GM21528 (cell line): ENCODE measurements around the gene GFPT1.
"Not testable (repeated sequence)": the region's sequence is repeated elsewhere in the genome, so short reads cannot be mapped to it uniquely, and the experiment has no call there.

ENCODE experiments used
- ATAC-seq: cut with Tn5 transposase; IDR thresholded peaks from one replicate; pipeline ENCODE4 v1.9.1; 2021; ENCODE audit warnings: mild to moderate bottlenecking, moderate library complexity; ENCODE audit not compliant: unreplicated experiment, low FRiP score

The GFPT1 gene

DNA sequence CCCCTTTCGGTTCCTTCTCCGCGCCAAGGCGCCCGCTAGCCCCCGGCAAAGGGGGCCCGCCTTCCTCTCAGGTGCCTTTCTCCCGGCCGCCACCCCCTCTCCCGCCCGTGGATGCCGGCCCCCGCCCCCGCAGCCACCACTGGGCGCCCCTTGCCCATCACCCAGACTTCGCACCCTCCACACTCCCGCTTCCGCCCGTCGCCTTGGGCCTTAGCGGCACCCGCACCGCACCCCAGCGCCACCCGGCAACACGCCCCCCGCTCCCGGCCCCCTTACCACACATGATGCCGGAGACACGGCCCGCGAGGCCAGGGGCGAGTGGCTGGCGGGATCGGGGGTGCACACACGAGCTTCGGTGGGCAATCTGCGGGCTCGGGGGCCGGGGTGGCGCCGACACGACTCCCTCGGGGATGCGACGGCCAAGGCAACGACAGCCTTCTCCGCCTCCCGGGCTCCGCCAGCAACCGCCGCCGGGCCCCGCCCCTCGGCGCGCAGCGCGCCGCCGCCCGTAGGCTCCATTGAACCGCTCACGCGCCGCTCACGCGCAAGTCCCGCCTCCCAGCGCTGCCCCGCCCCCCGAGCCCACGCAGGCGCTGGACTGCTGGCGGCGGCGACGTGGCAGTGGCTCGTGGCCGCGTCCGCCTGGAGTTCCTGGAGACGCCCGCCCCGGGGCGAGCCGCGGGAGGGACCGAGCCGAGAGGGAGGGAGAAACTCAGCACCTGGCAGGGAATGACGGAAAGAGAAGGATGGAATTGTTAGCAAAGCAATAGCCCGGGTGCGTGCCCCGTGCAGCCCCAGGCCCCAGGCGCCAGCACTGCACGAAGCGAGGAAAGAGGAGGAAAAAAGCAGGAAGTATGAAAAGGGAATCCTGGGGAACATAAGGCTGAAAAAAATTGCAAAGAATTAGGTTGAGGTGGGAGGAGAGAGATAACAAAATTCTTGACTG lies at the start of gene GFPT1:
GFPT1 (minus strand) TSS at position 439 of the 946 bp plus-strand sequence; CDS start at position 283, 156 bp downstream.
- ATAC-seq, result peak; percentile 87

DNA sequence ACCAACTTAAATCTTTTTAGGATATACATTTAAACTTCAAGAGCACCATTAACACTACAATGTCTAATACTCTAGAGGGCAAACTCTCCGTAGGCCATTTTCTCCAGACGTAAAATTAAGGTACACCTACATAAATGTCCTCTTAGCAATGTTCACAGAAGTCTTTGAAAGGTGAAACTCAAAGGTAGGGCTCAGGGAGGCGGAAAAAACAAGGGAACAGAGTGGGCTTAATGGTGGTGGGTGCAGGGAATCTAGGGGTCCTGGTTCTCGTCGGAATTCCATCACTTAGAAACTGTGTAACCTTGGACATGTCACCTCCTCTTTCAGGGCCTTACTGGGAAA lies 49.5 kb upstream of the GFPT1 start:
- ATAC-seq, result peak; percentile 5

DNA sequence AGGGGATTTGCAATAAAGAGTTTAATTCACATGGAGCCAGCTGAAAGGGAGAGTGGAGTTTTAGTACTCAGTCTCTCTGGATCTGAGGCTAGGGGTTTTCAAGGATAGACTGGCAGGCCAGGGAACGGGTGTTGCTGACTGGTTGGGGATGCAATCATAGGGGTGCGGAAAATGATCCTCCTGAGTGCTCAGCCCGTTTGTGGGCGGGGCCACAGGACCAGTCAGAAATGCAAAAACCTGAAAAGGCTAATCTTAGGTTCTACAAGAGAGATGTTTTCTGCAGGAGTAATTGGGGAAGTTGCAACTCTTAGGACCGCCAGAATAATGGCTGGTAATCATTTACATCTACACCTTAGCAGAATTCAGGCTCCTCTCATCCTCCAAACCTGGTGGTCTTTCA lies 47.7 kb upstream of the GFPT1 start:
- no peak for ATAC-seq

DNA sequence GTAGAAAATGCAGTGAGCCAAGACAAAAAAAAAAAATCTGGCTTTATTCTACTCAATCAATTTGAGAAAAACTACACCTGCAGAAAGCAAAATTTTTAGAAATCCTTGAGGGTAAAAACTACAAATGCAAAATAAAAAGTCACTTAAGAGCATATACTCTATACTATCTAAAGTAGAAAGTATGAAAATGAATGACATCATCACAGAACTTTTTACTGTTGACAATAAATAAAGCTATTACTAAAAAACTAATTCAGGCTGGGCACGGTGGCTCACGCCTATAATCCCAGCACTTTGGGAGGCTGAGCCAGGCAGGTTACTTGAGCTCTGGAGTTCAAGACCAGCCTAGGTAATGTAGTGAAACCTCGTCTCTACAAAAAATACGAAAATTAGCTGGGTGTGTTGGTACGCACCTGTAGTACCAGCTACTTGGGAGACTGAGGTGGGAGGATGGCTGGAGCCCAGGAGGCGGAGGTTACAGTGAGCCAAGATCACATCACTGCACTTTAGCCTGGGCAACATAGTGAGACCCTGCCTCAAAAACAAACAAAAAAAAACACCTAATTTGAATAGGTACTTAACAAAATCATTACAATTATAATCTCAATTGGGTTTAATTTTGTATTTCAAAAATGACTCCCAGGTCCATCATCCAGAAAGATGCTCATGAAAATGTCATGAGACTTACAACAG lies 42.6 kb upstream of the GFPT1 start:
- ATAC-seq, result no peak

DNA sequence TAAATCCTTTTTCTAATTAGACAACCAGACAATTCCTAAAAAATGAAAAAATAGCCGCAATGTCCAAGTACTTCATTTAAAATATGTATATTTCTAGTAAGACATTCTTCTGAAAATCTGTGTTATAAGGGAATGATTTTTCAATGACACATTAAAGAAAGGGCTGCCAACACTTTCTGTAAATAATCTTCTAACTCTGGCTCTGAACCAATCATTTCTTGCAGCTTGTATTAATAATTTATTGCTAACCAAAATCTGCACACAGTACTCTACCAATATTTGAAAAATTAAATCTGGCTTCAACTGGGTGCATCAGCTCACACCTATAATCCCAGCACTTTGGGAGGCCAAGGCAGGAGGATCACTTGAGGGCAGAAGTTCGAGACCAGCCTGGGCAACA lies 42.0 kb upstream of the GFPT1 start:
- no peak for ATAC-seq

DNA sequence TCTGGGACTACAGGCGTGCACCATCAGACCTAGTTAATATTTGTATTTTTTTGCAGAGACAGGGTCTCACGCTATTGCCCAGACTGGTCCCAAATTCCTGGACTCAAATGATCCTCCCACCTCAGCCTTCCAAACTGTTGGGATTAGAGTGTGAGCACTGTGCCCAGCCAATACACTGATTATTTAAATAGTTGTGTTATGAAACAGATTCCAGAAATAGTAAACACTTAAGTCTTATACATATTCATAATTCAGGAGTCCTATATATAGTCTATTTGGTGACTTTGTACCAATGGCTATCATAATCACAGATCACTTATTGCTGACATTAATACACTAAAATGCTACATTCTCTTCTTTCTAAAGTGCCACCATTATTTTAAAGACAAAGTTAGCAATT lies 37.4 kb upstream of the GFPT1 start:
- no peak for ATAC-seq

DNA sequence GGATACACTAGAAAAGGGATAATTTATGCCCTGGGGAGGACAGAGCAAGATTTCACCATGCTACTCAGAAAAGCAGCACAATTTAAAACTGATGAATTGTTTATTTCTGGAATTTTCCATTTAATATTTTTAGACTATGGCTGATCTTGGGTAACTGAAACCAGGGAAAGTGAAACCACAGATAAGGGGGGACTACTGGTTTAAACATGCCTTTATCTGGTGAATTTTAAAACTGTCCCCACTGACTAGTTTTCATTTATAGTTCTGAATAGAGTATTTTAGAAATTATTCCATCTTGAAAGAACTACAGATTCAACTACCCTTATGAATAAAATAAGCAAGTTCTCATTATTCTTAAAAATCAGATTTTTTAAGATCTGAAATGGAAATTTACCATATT lies 35.2 kb upstream of the GFPT1 start:
- ATAC-seq, result no peak

DNA sequence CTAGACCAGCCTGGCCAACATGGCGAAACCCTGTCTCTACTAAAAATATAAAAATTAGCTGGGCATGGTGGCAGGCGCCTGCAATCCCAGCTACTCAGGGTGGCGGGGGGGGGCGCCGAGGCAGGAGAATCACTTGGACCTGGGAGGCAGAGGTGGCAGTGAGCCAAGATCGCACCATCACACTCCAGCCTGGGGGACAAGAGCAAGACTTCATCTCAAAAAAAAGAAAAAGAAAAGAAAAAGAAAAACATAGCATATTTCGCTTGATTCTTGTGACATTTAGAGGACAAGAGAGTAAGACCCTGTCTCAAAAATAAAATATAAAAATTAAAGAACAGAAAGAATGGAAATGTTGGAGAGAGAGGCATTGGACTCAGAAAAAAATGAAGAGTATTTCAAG lies 32.1 kb upstream of the GFPT1 start:
- not testable (repeated sequence) for ATAC-seq

DNA sequence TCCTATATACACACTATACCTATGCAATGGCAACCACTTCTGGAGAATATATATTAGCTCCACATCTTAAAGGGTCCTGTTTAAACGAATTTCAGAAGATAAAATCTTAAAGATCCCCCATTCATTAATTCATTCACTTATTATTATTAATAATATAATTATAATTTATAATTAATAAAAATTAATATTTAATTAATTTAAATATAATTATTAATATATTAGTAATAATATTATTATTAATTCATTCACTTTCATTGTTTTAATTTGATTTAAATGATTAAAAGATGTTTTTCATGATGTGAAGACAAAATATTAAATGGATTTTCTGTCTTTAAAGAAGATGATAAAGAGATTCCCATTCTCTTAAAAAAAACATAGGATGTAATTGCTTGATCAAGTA lies 29.1 kb upstream of the GFPT1 start:
- no peak for ATAC-seq

DNA sequence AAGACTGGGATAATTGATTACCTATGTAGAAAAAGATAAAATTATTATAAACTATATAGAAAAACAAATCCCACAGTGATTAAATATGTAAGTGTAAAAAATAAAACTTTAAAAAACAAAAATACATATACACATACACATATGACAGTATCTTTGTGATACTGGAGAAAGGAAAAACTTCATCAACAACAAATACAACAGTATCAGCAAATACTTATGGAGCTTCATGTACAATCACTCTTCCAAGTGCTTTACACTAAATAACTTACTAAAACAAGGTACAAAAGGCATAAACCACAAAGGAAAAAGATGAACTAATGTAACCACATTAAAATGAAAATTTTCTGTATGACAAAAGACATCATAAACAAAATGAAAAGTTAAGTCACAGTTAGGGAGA lies 24.1 kb upstream of the GFPT1 start:
- ATAC-seq, result no peak

DNA sequence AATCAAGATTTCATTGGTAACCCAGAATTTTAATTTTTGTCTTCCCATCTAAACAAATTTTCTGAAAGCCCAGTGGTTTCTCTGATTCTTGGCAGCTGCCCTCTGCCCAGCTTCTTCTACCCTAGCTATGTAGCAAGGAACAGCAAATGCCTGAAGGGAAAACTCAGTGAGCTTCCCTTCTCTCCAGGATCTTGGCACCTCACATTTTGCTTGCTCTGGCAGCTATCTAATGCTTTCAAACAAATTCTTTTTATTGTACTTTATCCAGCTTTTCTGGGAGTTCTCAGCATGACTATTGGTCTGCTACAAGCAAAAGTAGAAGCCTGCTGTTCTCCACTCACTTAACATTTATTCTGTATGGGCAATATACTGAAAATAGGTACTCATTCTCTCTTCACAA lies 18.3 kb upstream of the GFPT1 start:
- ATAC-seq, result no peak

DNA sequence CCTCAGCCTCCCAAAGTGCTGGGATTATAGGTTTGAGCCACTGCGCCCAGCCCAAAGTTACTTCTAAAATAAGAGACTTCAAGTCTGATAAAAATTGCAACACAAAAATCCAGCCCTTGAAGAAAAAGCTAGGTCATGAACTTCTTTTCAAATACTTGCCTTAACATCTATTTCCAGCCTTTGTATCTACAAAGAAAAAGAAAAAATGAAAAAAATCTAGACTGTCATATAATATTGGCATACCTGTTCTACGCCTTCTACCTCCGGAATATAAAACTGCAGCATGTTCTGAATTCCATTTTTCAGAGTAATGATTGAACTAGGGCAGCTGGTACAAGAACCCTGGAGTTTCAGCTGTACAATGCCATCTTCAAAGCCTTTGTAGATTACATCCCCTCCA lies 13.1 kb upstream of the GFPT1 start:
- ATAC-seq, result no peak

DNA sequence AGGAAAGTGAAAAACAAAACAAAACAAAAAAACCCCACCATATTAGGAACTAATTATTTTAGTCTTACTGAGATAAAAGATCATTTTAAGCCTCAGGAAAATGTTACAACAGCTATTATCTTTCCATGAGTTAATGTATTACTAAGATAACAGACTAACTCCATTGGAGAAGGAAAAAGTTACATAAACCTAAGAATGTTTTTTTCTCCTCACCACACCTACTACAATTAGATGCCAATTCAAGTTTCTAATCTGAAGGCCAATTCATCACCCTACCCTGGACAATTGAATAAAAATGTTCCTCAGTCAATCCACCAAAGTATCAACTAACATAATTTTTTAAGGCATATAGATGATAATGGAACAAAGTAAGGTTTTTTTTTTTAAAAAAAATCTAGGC lies 10.2 kb upstream of the GFPT1 start:
- ATAC-seq, result no peak

DNA sequence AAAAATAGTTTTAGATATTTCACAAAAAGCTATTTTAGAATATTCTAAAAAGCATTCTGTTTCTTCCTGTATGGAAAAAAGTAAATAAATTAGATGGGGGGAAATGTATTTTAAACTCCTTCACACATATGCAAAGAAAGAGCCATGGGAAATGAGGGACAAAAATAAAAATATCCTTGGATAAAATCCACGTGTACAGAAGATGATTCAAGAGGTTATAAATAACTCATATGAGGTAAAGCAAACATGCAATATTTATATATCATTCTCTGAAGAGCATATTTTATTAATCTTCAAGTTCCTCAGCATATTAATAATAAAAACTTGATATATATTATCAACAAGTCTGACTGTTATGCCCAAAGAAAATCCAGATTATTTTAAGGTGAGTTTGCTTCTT lies 8.8 kb upstream of the GFPT1 start:
- no peak for ATAC-seq

DNA sequence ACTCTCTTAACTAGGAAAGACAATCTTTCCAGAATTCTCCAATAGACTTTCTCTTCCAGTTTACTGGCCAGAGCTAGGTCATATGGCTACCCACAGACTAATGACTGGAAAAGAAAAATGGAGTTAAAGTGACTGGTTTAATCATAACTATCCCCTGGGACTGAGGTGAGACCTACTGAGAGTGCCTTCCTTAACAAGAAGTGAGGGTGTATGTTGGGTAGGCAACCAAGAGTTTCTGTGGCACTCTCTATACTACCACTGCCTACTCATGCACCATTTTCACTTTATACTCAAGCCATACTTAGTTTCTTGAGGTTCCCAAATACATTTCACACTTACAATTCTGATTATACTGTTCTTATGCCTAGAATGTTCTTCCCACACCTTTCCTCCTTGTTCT lies 6.9 kb upstream of the GFPT1 start:
- ATAC-seq, result no peak

DNA sequence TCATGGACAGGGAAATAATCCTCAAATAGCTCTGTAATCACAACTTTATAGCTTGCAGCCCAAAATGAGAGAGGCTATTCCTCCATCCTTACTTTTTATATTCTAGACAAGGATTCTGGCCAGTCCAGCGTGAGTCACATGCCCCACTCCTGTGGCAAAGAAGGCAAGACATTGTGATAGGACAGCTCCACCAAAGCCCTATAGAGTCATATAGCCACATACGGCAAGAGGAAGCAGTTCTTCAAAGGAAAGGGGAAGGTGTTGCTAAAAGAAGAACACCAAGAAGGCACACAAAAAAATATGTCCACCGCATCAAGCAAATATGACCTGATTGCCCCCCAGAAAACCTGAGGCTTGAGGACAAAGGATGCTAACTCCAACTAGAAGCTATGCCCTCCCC lies 3.4 kb upstream of the GFPT1 start:
- no peak for ATAC-seq

DNA sequence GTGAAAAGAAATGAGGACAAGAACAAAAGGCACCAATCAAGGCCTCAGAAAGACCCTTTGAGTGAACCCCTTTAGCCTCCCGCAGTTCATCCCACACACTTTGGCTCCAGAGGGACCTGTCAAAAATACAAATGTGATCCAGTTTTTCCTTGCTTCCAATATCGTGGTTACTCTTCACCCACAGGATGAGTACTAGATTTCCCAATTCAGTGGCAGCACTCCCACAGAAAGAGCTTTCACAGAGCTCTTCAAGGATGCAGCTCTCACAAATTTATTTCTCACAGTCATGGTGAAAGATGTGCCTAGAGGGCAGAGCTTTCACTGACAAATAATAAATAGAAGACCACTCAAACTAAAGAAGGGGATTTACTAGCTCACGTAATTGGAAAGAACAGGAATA lies 3.0 kb upstream of the GFPT1 start:
- ATAC-seq, result no peak

DNA sequence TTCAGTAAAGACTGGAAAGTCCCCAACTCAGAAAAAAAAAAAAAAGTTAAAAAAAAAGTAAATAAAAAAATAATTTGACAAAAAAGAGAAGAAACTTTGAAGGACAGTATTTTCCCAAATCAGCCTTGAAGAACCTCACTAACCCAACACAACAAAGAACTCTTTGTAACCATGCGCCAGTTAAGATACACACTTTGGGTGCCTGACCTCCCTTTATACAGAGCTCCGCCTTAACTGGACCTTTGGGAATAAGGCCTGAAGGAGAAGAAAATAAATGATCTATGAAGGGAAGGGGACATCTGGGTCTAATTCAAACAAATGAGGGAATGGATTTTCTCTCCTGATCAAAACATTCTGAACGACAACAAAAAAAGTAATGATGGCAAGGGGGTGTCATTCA lies 2.2 kb upstream of the GFPT1 start:
- ATAC-seq, result no peak

DNA sequence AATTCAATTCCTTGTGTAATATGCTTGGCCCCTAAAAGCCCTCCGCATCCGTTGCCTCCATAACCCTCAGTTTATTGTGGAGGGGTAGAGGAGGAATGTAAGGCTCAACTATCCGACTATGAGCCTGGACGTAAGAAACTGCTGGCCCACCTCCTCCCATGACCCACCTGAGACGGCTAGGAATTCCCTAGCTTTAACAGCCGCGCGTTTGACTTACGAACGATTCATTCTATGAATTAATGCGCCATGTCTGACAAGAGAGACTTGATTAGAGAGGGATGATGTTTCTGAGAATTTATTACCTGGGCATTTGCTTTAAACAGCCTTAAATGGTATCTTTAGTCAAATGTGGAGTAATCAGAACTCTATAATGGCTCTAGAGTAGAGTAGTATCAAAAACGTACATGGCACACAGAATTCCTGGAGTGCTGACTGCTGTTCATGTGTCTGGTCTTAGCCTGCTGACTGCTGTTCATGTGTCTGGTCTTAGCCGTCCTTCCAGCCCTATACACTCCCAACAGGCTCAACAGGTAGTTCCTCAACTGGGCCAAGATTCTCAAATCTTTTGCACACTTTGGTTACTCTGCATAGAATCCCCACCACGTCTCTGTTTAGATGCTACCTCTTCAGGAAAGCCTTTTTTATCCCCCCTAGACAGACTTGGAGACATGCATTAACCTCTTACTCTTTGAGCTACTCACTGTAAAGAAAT lies 899 bp upstream of the GFPT1 start:
- no peak for ATAC-seq

DNA sequence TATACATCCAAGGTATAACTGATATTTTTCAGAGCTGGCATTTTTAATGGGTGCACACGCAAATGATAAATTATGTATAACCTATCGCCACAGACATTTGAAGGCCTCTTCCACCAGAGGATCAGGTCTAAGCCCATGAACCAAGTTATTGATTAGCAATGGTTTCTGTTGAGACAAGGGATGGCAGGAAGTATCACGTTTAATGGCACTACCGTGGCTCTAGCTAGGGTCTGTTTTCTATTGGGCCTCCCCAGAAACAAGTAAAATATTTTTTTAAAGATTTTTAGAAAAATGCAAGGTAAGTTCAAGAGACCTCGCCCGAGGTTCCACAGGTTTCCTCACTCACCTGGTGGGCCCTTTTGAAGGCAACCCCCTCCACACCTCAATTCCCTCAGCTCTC lies 667 bp downstream of the GFPT1 start:
- peak; percentile 14 for ATAC-seq

DNA sequence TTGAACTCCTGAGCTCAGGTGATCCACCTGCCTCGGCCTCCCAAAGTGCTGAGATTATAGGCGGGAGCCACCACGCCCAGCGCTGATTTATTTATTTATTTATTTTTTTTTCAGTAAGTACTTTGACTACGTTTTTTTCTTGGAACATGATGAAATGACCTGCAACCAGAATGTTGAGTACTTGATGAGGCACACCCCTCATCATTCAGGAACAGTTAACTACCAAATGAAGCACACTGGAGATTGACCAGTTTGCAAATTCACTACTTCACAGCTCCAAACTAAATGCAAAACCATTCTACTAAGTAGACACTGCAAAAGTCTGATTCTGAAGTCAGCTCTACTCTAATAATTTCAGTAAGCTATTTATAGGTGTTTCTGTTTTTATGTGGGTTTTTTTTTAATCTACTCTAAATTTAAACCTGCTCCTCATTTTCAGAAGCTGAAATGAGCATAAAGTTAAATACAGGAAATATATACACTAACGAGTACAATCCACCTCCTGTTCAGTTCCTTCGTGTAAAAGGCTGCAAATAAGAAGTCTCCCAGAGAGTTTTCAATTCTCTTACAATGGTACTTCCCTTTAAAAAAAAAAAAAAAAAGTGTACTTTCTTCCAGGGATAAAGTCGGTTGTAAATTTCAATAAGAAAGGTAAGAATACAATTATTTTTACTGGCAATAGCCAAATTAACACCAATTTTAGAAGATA lies 1.4 kb downstream of the GFPT1 start:
- ATAC-seq, result no peak
